ENCODE data around the gene HTRA2.

Gene HTRA2

GRCh38 chr2:74536166-74536950 is 6.6 kb downstream of the HTRA2 start:
- H2AFZ ChIP-seq (ENCODE audit: low read length) = no peak overlapping the region
- no peak for TF ChIP-seq EZH2phosphoT487 (IDR thresholded peaks at IDR 0.05; ENCODE audit: borderline replicate concordance)
- TF ChIP-seq, protein P1, sequence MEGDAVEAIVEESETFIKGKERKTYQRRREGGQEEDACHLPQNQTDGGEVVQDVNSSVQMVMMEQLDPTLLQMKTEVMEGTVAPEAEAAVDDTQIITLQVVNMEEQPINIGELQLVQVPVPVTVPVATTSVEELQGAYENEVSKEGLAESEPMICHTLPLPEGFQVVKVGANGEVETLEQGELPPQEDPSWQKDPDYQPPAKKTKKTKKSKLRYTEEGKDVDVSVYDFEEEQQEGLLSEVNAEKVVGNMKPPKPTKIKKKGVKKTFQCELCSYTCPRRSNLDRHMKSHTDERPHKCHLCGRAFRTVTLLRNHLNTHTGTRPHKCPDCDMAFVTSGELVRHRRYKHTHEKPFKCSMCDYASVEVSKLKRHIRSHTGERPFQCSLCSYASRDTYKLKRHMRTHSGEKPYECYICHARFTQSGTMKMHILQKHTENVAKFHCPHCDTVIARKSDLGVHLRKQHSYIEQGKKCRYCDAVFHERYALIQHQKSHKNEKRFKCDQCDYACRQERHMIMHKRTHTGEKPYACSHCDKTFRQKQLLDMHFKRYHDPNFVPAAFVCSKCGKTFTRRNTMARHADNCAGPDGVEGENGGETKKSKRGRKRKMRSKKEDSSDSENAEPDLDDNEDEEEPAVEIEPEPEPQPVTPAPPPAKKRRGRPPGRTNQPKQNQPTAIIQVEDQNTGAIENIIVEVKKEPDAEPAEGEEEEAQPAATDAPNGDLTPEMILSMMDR (conservative IDR thresholded peaks at IDR 0.05; ENCODE audit: low read length) = no peak
- H3K9me3 ChIP-seq (ENCODE audit: insufficient read depth, low read depth, low read length) = no peaks in the 10 kb centered on the region
- H3K27me3 ChIP-seq (ENCODE audit: insufficient read depth, low read length, poor library complexity, severe bottlenecking) = no peaks in the 10 kb centered on the region
- H3K9ac ChIP-seq (ENCODE audit: low read depth, low read length, poor library complexity, severe bottlenecking) = no peak overlapping the region
- H3K4me2 ChIP-seq (ENCODE audit: low read depth, low read length, poor library complexity, severe bottlenecking) = no peak overlapping the region
- H3K36me3 ChIP-seq (ENCODE audit: insufficient read depth, low read length) = peaks cover 3% of the 10 kb centered on the region; the same call in 1 of the 2 replicates
- H4K20me1 ChIP-seq (ENCODE audit: insufficient read depth, low read length, poor library complexity, severe bottlenecking) = peaks cover 4% of the 10 kb centered on the region
- H3F3A ChIP-seq (ENCODE audit: low read depth) = no peaks in the 10 kb centered on the region
- no peaks in the 10 kb centered on the region for H3K9me2 ChIP-seq (replicated peaks; ENCODE audit: low read depth, low read length)
- no peak overlapping the region for H3K4me3 ChIP-seq (ENCODE audit: low read length, poor library complexity, severe bottlenecking)
- H3K4me1 ChIP-seq (ENCODE audit: insufficient read depth, low read length, poor library complexity, severe bottlenecking) = peaks cover 8% of the 10 kb centered on the region
- peaks cover 8% of the 10 kb centered on the region for H3K79me2 ChIP-seq (ENCODE audit: insufficient read depth, low read length)

- no peak overlapping the region for H2AFZ ChIP-seq (ENCODE audit: low read length)
- H3K36me3 ChIP-seq (ENCODE audit: insufficient read depth, low read length) = peaks cover 3% of the 10 kb centered on the region; the same call in 1 of the 2 replicates
- peaks cover under 1% of the 10 kb centered on the region for H3K4me1 ChIP-seq (ENCODE audit: insufficient read depth, low read length, poor library complexity, severe bottlenecking)
- H3K27me3 ChIP-seq (ENCODE audit: insufficient read depth, low read length, poor library complexity, severe bottlenecking) = no peaks in the 10 kb centered on the region
- no peak overlapping the region for H3K4me3 ChIP-seq (ENCODE audit: low read length, poor library complexity, severe bottlenecking)
- no peaks in the 10 kb centered on the region; the same call in 1 of the 2 replicates for H3K79me2 ChIP-seq (ENCODE audit: insufficient read depth, low read length)
- H3K4me2 ChIP-seq (ENCODE audit: low read depth, low read length, poor library complexity, severe bottlenecking) = no peak overlapping the region
- peaks cover 4% of the 10 kb centered on the region for H4K20me1 ChIP-seq (ENCODE audit: insufficient read depth, low read length, poor library complexity, severe bottlenecking)
- no peaks in the 10 kb centered on the region for H3F3A ChIP-seq (ENCODE audit: low read depth)
- H3K9me2 ChIP-seq (replicated peaks; ENCODE audit: low read depth, low read length) = no peaks in the 10 kb centered on the region
- TF ChIP-seq, protein P1 (conservative IDR thresholded peaks at IDR 0.05; ENCODE audit: low read length) = no peak
- TF ChIP-seq EZH2phosphoT487 (IDR thresholded peaks at IDR 0.05; ENCODE audit: borderline replicate concordance) = no peak
- no peak overlapping the region for H3K9ac ChIP-seq (ENCODE audit: low read depth, low read length, poor library complexity, severe bottlenecking)
- no peaks in the 10 kb centered on the region for H3K9me3 ChIP-seq (ENCODE audit: insufficient read depth, low read depth, low read length)
These were observed 7.4 kb downstream of the HTRA2 start for GRCh38 chr2:74537140-74537539.

GRCh38 chr2:74538881-74539339 is 9.2 kb downstream of the HTRA2 start:
- TF ChIP-seq, protein P1 (conservative IDR thresholded peaks at IDR 0.05; ENCODE audit: low read length) = no peak
- TF ChIP-seq EZH2phosphoT487 (IDR thresholded peaks at IDR 0.05; ENCODE audit: borderline replicate concordance) = no peak
- no peaks in the 10 kb centered on the region for H3K9me3 ChIP-seq (ENCODE audit: insufficient read depth, low read depth, low read length)
- no peaks in the 10 kb centered on the region for H4K20me1 ChIP-seq (ENCODE audit: insufficient read depth, low read length, poor library complexity, severe bottlenecking)
- no peak overlapping the region for H3K9ac ChIP-seq (ENCODE audit: low read depth, low read length, poor library complexity, severe bottlenecking)
- no peak overlapping the region for H2AFZ ChIP-seq (ENCODE audit: low read length)
- no peaks in the 10 kb centered on the region for H3K4me1 ChIP-seq (ENCODE audit: insufficient read depth, low read length, poor library complexity, severe bottlenecking)
- H3K27me3 ChIP-seq (ENCODE audit: insufficient read depth, low read length, poor library complexity, severe bottlenecking) = no peaks in the 10 kb centered on the region
- H3F3A ChIP-seq (ENCODE audit: low read depth) = no peaks in the 10 kb centered on the region
- H3K4me2 ChIP-seq (ENCODE audit: low read depth, low read length, poor library complexity, severe bottlenecking) = no peak overlapping the region
- H3K9me2 ChIP-seq (replicated peaks; ENCODE audit: low read depth, low read length) = no peaks in the 10 kb centered on the region
- H3K36me3 ChIP-seq (ENCODE audit: insufficient read depth, low read length) = no peaks in the 10 kb centered on the region
- no peaks in the 10 kb centered on the region for H3K79me2 ChIP-seq (ENCODE audit: insufficient read depth, low read length)
- no peak overlapping the region for H3K4me3 ChIP-seq (ENCODE audit: low read length, poor library complexity, severe bottlenecking)

Data from Loucy (cell line).